SW 1271 (cell line): ENCODE data around the gene CDKN2D.
A peak's percentile ranks its signal among the peaks of the same experiment; 100 is the strongest.
"Not testable (repeated sequence)": the region's sequence is repeated elsewhere in the genome, so short reads cannot be mapped to it uniquely, and the experiment has no call there.

Experiments
- DNase-seq, 2 experiments: peaks; one replicate each; lab custom pipeline; 2025; lab: John Stamatoyannopoulos, UW

CDKN2D gene

DNA sequence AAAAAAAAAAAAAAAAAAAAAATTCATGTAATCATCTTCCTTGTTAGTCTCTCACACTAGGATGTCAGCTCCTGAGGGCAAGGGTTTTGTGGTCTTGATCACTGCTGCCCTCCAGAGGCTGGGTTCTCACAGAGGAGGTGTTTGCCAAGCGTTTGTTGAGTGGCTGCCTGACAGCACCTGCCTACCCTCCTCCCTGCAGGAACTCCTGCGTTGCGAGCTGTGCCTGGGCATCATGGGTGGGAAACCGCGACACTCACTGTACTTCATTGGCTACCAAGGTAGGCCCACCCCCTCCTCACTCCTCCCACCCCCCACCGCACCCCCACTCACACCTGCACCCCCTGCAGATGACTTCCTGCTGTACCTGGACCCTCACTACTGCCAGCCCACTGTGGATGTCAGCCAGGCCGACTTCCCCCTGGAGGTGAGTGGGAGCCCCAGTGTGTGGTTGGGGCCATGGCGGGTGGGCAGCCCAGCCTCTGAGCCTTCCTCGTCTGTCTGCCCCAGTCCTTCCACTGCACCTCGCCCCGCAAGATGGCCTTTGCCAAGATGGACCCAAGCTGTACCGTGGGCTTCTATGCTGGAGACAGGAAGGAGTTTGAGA, 17.0 kb downstream of the CDKN2D start:
- DNase-seq = peak in 1 of 2 experiments; percentile 32

DNA sequence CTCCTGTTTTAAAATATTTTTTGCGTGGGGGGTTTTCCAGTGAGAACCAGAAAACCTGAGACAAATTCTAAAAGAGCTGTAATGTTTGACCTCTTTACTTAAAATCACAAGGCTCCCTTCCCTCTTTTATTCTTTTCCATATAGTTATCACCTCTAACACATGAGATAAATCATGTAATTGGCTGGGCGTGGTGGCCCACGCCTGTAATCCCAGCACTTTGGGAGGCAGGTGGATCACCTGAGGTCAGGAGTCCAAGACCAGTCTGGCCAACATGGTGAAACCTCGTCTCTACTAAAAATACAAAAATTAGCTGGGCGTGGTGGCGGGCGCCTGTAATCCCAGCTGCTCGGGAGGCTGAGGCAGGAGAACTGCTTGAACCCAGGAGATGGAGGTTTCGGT, 17.8 kb downstream of the CDKN2D start:
- DNase-seq = not testable (repeated sequence)

DNA sequence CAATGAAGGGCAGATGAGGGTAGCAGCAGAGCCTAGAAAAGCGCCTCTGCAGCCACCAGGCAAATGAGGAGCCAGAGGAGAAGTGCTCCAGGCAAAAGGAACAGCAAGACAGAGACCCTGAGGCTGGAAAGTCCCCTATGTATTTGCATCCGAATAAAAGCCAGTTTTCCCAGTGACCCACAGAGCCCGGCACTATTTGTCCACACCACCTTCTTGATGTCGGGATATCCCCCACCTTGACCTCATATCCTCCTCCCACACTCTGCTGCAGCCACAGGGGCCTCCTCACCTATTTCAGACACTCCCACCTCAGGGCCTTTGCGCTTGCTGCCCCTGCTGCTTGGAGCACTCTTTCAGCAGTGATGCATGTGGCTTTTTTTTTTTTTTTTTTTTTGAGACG, 18.4 kb downstream of the CDKN2D start:
- no peak for DNase-seq

DNA sequence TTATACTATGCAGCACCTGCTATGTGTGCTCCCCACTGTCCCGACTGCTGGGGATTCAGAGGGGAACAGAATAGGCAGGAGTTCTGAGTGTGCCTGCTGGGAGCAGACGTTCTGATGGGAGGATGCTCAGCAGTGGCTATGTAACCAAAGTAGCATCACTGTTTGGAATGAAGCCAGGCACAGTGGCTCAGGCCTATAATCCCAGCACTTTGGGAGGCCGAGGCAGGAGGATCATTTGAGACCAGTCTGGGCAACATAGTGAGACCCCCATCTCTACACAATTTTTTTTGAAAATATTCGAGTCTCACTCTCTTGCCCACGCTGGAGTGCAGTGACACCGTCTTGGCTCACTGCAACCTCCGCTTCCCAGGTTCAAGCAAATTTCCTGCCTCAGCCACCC, 19.0 kb downstream of the CDKN2D start:
- DNase-seq = no peak

DNA sequence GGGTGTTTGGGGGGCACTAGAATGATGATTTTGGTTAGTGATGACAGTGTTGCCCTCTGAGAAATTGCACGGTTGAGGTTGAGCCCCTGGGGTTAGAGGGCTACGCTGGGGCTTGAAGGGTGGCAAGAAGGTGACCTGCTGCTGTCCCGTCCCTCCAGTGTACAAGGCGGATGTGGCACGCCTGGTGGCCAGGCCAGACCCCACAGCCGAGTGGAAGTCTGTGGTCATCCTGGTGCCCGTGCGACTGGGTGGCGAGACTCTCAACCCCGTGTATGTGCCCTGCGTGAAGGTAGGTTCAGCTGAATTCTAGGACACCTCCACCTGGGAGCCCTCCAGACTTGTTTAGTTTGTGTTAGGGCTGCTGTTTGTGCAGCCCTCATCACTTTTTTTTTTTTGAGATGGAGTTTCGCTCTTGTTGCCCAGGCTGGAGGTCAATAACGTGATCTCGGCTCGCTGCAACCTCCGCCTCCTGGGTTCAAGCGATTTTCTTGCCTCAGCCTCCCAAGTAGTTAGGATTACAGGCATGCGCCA, 20.0 kb downstream of the CDKN2D start:
- no peak for DNase-seq

DNA sequence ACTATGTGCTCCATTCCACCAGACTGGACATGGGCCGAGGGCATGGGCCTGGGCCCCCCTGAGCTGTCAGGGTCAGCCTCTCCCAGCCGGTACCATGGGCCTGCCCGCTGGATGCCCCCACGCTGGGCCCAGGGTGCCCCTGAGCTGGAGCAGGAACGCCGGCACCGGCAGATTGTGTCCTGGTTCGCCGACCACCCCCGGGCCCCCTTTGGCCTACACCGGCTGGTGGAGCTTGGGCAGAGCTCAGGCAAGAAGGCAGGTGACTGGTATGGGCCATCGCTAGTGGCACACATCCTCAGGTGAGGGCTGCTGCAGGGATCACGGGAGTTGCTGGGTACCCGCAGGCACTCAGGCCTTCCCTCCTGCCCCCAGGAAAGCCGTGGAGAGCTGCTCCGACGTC, 22.0 kb downstream of the CDKN2D start:
- no peak for DNase-seq

DNA sequence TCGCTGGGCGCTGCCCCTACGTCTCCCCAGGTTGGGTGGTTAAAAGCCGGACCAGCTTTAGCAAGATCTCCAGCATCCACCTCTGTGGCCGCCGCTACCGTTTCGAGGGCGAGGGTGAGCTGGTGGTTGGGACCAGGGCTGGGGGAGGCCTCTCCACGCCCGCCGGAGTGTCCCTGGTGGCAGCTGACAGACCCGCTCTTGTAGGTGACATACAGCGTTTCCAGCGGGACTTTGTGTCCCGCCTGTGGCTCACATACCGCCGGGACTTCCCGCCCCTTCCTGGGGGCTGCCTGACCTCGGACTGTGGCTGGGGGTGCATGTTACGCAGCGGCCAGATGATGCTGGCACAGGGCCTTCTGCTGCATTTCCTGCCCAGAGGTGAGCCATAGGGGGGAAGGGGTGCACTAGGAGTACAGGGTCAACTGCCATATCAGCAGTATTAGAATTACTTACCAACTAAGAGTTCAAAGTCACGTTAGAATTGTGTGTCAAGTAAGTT, 24.0 kb downstream of the CDKN2D start:
- no peak for DNase-seq

DNA sequence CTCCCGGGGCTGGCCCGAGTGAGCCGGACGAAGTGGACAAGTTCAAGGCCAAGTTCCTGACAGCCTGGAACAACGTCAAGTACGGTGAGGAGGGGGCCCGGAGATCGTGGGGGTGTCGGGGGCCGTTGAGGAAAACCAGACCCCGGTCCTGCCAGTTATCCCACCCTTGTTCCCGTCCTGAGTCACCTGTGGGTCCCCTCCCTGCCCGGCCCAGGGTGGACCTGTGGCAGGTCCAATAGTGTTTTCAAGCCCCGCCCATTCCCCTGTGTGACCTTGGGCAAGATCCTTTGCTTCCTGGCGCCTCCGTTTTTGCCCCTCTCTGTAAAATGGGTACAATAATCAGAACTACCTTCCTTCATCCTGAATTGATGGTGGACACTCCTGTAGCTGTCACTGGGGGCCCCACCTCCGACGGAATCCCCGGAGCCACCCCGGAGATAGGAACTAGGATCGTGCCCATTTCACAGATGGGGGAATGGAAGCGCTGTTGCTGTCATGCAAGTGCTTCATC, 24.5 kb downstream of the CDKN2D start:
- DNase-seq = peak in 1 of 2 experiments; percentile 25

DNA sequence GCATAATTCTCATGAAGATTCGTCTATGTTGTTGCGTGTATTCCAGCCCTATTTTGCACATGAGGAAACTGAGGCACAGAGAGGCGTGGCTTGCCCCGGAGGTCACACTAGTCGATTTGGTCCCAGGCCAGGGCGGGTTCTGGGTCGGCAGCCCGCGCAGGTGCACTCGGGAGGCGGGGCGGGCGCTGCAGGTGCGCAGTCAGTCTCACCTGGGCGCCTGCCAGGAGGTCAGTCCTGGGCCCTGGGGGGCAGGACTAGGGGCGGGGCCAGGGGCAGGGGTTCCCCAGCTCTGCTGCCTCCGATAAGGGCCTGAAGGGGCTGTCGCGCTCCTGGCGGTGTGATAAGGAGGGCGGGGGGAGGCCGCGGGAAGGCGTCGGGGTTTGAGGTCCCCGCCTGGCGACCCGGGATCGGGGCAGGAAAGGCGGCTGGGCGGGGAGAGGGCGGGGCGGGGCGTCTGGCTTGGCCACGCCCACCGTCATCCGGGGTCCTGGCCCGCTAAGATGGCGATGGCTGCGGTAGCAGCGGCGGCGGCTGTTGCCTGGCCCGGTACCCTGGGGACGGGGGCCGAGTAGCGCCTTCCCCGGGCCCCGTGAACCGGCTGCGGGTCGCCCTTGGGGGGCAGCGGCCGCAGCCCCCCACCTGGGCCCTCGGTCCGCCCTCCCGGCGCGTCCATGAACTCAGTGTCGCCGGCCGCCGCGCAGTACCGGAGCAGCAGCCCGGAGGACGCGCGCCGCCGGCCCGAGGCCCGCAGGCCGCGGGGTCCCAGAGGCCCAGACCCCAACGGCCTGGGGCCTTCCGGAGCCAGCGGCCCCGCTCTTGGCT, 25.1 kb downstream of the CDKN2D start, which contains the start of gene ATG4D:
ATG4D (plus strand) TSS at position 485 of the 822 bp plus-strand sequence; CDS start at position 672, 187 bp downstream.
- peak in 1 of 2 experiments; percentile 32 for DNase-seq

DNA sequence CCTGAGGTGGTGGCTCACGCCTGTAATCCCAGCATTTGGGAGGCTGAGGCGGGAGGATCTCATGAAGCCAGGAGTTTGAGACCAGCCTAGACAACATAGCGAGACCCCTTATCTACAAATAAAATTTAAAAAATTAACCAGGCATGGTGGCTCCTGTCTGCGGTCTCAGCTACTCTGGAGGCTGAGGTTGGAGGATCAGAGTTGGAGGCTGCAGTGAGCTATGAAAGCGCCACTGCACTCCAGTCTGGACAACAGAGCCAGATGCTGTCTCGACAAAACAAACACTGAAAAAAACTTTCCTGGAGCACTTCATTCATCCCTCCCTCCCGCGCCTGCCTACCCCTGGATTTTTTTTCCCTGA, 25.7 kb downstream of the CDKN2D start:
- no peak for DNase-seq

DNA sequence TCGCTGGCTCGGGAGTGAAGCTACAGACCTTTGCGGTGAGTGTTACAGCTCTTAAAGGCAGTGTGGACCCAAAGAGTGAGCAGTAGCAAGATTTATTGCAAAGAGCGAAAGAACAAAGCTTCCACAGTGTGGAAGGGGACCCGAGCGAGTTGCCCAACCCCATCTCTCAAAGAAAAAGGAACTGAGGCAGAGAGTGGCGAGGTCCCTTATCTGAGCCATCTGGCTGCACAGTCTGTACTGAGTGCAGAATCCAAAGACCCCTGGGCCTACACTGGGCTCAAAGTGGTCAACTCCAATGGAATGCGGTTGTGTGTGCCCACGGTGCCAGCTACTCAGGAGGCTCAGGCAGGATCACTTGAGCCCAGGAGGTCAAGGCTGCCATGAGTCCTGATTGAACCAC, 29.8 kb downstream of the CDKN2D start:
- not testable (repeated sequence) for DNase-seq

DNA sequence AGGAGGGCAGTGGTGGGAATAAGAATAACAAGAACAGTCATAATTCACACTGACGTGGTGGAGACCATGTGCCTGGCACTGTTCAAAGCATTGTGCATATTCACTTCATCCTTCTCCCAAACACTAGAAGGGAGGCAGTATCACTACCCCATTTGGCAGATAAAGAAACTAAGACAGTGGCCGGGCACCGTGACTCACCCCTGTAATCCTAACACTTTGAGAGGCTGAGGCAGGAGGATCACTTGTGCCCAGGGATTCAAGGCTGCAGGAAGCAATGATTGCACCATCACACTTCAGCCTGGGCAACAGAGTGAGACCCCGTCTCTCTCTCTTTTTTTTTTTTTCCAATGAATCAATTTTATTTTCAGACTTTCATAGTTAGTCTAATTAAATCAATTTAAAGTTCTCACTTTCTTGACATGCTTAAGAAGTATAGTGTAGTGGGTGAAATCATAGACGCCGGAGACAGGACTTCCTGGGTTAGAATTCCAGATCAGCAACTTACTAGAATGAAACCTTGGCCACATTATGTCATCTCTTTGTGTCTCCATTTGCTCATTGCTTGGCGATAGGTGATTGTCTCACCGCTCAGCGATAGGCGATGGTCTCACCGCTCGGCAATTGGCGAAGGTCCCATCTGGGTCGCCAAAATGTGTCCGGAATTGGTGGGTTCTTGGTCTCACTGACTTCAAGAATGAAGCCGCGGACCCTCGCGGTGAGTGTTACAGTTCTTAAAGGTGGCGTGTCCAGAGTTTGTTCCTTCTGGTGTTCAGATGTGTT, 30.4 kb downstream of the CDKN2D start:
- DNase-seq = no peak

DNA sequence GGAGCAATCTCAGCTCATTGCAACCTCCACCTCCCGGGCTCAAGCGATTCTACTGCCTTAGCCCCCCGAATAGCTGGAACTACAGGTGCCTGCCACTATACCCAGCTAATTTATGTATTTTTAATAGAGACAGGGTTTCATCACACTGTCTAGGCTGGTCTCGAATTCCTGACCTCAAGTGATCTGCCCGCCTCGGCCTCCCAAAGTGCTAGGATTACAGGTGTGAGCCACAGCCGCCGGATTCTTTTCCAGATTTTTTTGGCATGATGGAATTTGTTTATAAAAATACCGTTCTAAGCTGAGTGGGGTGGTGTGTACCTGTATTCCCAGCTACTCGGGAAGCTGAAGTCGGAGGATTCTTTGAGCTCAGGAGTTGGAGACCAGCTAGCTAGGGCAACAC, 31.1 kb downstream of the CDKN2D start:
- no peak for DNase-seq

DNA sequence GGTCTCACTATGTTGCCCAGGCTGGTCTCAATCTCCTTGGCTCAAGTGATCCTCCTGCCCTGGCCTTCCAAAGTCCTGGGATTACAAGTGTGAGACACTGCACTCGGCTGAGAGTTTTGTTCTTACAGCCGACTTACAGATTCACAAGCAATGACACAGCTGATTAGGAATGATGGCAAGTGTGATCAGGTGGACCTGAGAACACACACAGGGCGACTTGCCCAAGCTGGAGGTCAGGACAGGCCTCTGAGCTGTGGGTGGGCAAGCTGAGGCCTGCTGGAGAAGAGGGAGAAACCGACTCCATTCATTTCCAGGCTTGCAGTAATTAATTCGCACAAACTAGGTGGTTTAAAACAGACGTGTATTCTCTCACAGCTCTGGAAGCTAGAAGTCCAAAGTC, 33.2 kb downstream of the CDKN2D start:
- no peak for DNase-seq

DNA sequence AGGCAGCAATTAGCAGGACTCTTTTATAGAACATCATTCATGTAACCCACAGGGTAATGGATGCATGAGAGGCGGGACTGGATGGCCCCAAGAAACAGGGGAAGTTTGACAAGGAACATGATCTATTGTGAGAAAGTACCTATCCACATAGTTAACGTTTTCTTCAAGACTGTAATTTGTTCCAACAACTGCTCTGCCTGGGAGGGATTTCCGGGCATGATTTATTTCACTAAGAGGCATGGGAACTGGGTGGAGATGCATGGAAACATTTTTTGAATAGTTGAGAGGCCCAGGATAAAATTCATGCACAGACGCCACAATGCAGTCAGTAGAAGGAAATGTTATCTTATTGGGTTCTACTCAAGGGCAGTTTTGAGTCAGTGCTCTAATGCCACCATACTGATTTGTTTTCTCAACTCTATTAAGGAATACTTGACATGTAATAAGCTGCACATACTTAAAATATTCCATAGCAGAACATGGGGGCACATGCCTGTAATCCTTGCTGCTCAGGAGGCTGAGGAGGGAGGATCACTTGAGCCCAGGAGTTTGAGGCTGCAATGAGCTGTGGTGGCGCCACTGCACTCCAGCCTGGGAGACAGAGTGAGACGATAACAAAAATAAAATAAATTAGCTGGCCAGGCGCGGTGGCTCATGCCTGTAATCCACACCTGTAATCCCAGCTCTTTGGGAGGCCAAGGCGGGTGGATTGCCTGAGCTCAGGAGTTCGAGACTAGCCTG, 35.0 kb downstream of the CDKN2D start:
- DNase-seq = no peak

DNA sequence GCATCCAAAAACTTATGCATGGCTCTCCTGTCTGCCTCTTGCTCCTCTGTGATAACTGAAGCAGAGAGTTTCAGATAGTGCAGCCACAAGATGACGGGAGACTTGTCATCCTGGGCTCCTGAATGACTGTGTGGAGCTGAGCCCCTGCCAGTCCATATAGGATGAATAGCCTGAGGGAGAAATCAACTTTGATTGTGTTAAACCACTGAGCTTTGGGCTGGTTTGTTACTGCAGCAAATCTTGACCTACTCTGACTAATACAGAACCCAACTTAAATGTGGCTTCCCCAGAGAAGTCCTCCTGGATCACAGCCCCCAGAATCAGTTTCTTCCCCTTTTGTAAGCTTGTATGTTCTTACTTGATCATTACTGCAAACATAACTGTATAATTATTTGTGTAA, 36.3 kb downstream of the CDKN2D start:
- DNase-seq = no peak

DNA sequence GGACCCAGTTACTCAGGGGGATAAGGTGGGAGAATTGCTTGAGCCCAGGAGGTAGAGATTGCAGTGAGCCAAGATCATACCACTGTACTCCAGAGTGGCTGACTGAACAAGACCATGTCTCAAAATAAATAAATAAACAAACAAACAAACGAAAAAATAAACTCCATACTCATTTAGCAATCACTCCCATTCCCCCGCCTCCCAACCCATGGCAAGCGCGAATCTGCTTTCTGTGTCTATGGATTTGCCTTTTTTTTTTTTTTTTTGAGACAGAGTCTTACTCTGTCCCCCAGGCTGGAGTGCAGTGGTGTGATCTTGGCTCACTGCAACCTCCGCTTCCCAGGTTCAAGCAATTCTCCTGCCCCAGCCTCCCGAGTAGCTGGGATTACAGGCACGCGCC, 41.9 kb downstream of the CDKN2D start:
- DNase-seq = not testable (repeated sequence)

DNA sequence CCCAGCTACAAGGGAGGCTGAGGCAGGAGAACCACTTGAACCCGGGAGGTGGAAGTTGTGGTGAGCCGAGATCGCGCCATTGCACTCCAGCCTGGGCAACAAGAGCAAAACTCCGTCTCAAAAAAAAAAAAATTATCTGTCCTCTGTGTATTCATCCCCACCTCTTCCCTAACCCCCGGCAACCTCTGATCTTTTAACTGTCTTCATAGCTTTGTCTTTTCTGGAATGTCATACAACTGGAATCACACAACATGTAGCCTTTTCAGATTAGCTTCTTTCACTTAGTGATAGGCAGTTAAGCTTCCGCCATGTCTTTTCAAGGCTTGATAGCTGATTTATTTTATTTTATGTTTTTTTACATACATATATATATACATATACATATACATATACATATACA, 43.1 kb downstream of the CDKN2D start:
- DNase-seq = no peak

DNA sequence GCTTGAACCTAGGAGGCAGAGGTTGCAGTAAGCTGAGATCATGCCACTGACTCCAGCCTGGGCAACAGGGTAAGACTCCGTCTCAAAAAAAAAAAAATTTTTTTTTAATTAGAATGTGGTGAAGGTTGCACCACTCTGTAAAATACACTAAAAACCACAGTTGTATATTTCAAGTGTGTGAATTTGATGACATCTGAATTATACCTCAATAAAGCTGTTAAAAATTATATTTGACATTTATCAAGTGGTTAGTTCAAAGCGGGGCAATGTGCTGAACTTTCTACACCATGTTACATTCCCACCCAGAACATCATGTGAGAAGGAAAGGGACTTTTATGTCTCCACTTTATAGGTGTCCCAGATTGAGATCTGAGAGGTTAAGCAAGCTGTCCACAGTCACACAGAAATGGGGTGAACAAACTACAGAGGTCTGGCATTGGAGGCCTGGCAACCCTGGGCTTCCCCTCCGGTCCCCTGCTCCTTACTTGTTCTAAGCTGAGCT, 45.6 kb downstream of the CDKN2D start:
- no peak for DNase-seq

DNA sequence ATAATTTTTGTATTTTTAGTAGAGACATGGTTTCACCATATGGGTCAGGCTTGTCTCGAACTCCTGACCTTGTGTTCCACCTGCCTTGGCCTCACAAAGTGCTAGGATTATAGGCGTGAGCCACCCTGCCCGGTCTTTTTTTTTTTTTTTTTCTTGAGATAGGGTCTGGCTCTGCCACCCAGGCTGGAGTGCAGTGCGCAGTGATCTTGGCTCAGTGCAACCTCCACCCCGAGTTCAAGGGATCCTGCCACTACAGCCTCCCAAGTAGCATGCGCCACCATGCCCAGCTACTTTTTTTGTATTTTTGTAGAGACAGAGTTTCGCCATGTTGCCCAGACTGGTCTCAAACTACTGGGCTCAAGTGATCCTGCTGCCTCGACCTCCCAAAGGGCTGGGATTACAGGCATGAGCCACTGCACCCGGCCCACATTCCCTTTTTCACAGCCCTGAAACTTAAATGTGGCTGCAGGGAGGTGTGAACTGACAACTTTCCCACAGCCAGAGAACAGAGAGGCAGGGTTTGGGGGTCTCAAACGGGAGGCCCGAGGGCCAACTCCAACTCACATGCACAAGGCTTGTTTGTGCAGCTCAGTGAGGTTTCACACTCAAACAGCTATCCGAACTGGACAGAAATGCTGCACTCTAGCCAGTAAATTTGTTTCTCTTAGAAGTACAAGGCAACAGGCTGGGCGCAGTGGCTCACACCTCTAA, 47.2 kb downstream of the CDKN2D start:
- DNase-seq = no peak
